HCT116 (cell line): ENCODE results near the gene CASP6. TPM values are rescaled to one million over a fixed set of nuclear protein-coding genes. Genes with fewer than 3 reads are reported as not detected.

Experiments
- ATAC-seq: fragments of 200-7000 bp; cut with Tn5 transposase; 2 replicates; pipeline ENCODE4 v1.9.1; 2020; ENCODE audit warnings: mild to moderate bottlenecking, moderate library complexity
- BruUV-seq: library from RNA; stranded (reverse); fragments of 400-500 nt; replicated peaks from 2 replicates; lab custom pipeline; 2021; lab: Mats Ljungman, UMichigan
- CTCF ChIA-PET: fragments of 300-600 bp; sonication (Branson Sonifier 250); formaldehyde crosslinking; loops from one replicate; lab custom pipeline; 2021; ENCODE audit warnings: antibody characterized with exemption; lab: Charles Lee
- POLR2A ChIA-PET: fragments of 300-600, 350-600 bp; sonication (Branson Sonifier 250); formaldehyde crosslinking; loops from one replicate; lab custom pipeline; 2021; ENCODE audit warnings: antibody characterized with exemption; lab: Charles Lee
- RAD21 ChIA-PET, 2 experiments: fragments of 300-600 bp; sonication (Branson Sonifier 250); formaldehyde crosslinking; loops; one replicate each; lab custom pipeline; 2023; ENCODE audit warnings: low total read pairs in 2 of 2; ENCODE audit not compliant: uncharacterized antibody in 2 of 2, unreplicated experiment in 2 of 2, low non-redundant PET in 1 of 2; lab: Charles Lee
- DNase-seq: peaks from one replicate; pipeline ENCODE4 v3.0.0-alpha.2; 2010; ENCODE audit warnings: low read depth, low spot score
- H2AFZ ChIP-seq: fragments of 200-600 bp; shearing (Covaris generic), sonication (generic); 2 replicates; pipeline ENCODE4 v1.6.1; 2017; ENCODE audit warnings: low read depth, mixed run types, mixed read lengths, antibody characterized with exemption, low read length; ENCODE audit not compliant: poor library complexity, severe bottlenecking
- H3K27ac ChIP-seq: 2 replicates; pipeline ENCODE4 v1.5.1; 2012; ENCODE audit warnings: low read depth, low read length
- H3K27me3 ChIP-seq: fragments of 200-600 bp; sonication (generic); 2 replicates; pipeline ENCODE4 v1.6.1; 2016; ENCODE audit warnings: mixed run types, low read length, mixed read lengths; ENCODE audit not compliant: insufficient read depth
- H3K36me3 ChIP-seq, 2 experiments: fragments of 200-500 bp in 1 of 2; fragments of 200-600 bp in 1 of 2; sonication (Bioruptor generic) in 1 of 2; sonication (generic) in 1 of 2; 2 replicates each; pipeline versions ENCODE4 v1.5.1 to v1.6.1; 2014 to 2016; ENCODE audit warnings: low read length in 2 of 2, inconsistent platforms in 1 of 2, mixed read lengths in 1 of 2, mixed run types in 1 of 2; ENCODE audit not compliant: insufficient read depth in 2 of 2, control insufficient read depth in 1 of 2
- H3K4me1 ChIP-seq, 2 experiments: fragments of 200-600 bp in 1 of 2; sonication (generic) in 1 of 2; 2 replicates each; pipeline versions ENCODE4 v1.5.1 to v1.6.1; 2012 to 2017; ENCODE audit warnings: low read length in 2 of 2, inconsistent platforms in 1 of 2, mild to moderate bottlenecking in 1 of 2, mixed read lengths in 1 of 2, mixed run types in 1 of 2, moderate library complexity in 1 of 2; ENCODE audit not compliant: insufficient read depth in 2 of 2, control insufficient read depth in 1 of 2
- H3K4me2 ChIP-seq: fragments of 200-600 bp; sonication (generic); 2 replicates; pipeline ENCODE4 v1.6.1; 2017; ENCODE audit warnings: mixed run types, low read length, mixed read lengths
- H3K4me3 ChIP-seq, 2 experiments: fragments of 200-600 bp in 1 of 2; sonication (generic) in 1 of 2; replicated peaks in 1 of 2; 2 replicates each; pipeline ENCODE4 v1.5.1; 2011 to 2016; ENCODE audit warnings: low read length in 2 of 2, control low read depth in 1 of 2, low read depth in 1 of 2, mild to moderate bottlenecking in 1 of 2, mixed read lengths in 1 of 2, mixed run types in 1 of 2
- H3K79me2 ChIP-seq: fragments of 200-600 bp; sonication (generic); 2 replicates; pipeline ENCODE4 v1.6.1; 2017; ENCODE audit warnings: mild to moderate bottlenecking, mixed run types, low read length, moderate library complexity, mixed read lengths; ENCODE audit not compliant: insufficient read depth
- H3K9ac ChIP-seq: fragments of 200-600 bp; sonication (generic); 2 replicates; pipeline ENCODE4 v1.6.1; 2016; ENCODE audit warnings: low read length, mixed read lengths
- H3K9me2 ChIP-seq: fragments of 200-600 bp; sonication (generic), shearing (Covaris generic); 2 replicates; pipeline ENCODE4 v1.6.1; 2017; ENCODE audit warnings: mixed run types, mild to moderate bottlenecking, moderate library complexity; ENCODE audit not compliant: insufficient read depth
- H3K9me3 ChIP-seq, 2 experiments: fragments of 200-500 bp in 1 of 2; fragments of 200-600 bp in 1 of 2; sonication (Bioruptor generic) in 1 of 2; sonication (generic) in 1 of 2; 2 replicates each; pipeline ENCODE4 v1.6.1; 2014 to 2017; ENCODE audit warnings: low read length in 2 of 2, mixed read lengths in 2 of 2, inconsistent platforms in 1 of 2, low read depth in 1 of 2, mild to moderate bottlenecking in 1 of 2, mixed run types in 1 of 2, moderate library complexity in 1 of 2; ENCODE audit not compliant: control insufficient read depth in 1 of 2, insufficient read depth in 1 of 2
- H4K20me1 ChIP-seq: fragments of 200-600 bp; sonication (generic), shearing (Covaris generic); 2 replicates; pipeline ENCODE4 v1.6.1; 2017; ENCODE audit warnings: mixed run types, mild to moderate bottlenecking, moderate library complexity; ENCODE audit not compliant: insufficient read depth
- ATF3 ChIP-seq: IDR thresholded peaks from 2 replicates; pipeline ENCODE4 v1.6.1; 2012
- CBX3 ChIP-seq: IDR thresholded peaks from 2 replicates; pipeline ENCODE4 v1.6.1; 2012; ENCODE audit warnings: low read depth
- CEBPB ChIP-seq: IDR thresholded peaks from 2 replicates; pipeline ENCODE4 v1.6.1; 2012; ENCODE audit warnings: low read depth
- ELF1 ChIP-seq: IDR thresholded peaks from 2 replicates; pipeline ENCODE4 v1.6.1; 2012; ENCODE audit warnings: low read depth, borderline replicate concordance
- EZH2 ChIP-seq: fragments of 200-600 bp; sonication (generic); IDR thresholded peaks from 2 replicates; pipeline ENCODE4 v1.6.1; 2017; ENCODE audit warnings: antibody characterized with exemption, mixed run types
- EZH2phosphoT487 ChIP-seq: fragments of 200-600 bp; IDR thresholded peaks from 2 replicates; pipeline ENCODE4 v1.6.1; 2018; ENCODE audit warnings: antibody characterized with exemption, borderline replicate concordance
- JUND ChIP-seq: IDR thresholded peaks from 2 replicates; pipeline ENCODE4 v1.6.1; 2012
- POLR2A ChIP-seq: IDR thresholded peaks from 2 replicates; pipeline ENCODE4 v1.7.0; 2011; ENCODE audit warnings: borderline replicate concordance; ENCODE audit not compliant: insufficient read depth, insufficient read length; ENCODE audit errors: extremely low read depth
- SIN3A ChIP-seq: IDR thresholded peaks from 2 replicates; pipeline ENCODE4 v1.6.1; 2012; ENCODE audit warnings: low read depth
- SRF ChIP-seq: IDR thresholded peaks from 2 replicates; pipeline ENCODE4 v1.6.1; 2012; ENCODE audit warnings: low read depth
- TCF7L2 ChIP-seq: IDR thresholded peaks from 2 replicates; pipeline ENCODE4 v1.7.0; 2011; ENCODE audit warnings: borderline replicate concordance, inconsistent platforms; ENCODE audit not compliant: insufficient read depth, insufficient read length; ENCODE audit errors: extremely low read depth
- YY1 ChIP-seq: IDR thresholded peaks from 2 replicates; pipeline ENCODE4 v1.6.1; 2011; ENCODE audit warnings: low read length, low read depth, moderate library complexity, mild to moderate bottlenecking; ENCODE audit not compliant: insufficient replicate concordance; ENCODE audit errors: extremely low read depth
- ZNF274 ChIP-seq: fragments of 200-500 bp; sonication (Bioruptor generic); IDR thresholded peaks from 2 replicates; pipeline ENCODE4 v1.6.1; 2014; ENCODE audit warnings: mild to moderate bottlenecking, low read depth, low read length, inconsistent platforms
- intact Hi-C: fragments of 100-400 bp; cut with micrococcal nuclease; formaldehyde crosslinking; loops from 2 replicates; pipeline ENCODE4 v1.10.0; 2022
- total RNA-seq: library from RNA; stranded (reverse); gene quantifications from one replicate; pipeline ENCODE4 v1.2.1, GENCODE V29; 2021; ENCODE audit not compliant: unreplicated experiment
- TF ChIP-seq, protein P1 (sequence below), 3 experiments: fragments of 200-600 bp in 1 of 3; sonication (generic) in 1 of 3; IDR thresholded peaks in 2 of 3; conservative IDR thresholded peaks in 1 of 3; 2 replicates each; pipeline ENCODE4 v1.5.1; 2012 to 2017; ENCODE audit warnings: low read depth in 2 of 3, low read length in 2 of 3, antibody characterized with exemption in 1 of 3, borderline replicate concordance in 1 of 3, control low read depth in 1 of 3, mild to moderate bottlenecking in 1 of 3, mixed read lengths in 1 of 3, mixed run types in 1 of 3, moderate library complexity in 1 of 3; ENCODE audit not compliant: insufficient read depth in 1 of 3
- TF ChIP-seq, protein P2 (sequence below): IDR thresholded peaks from 2 replicates; pipeline ENCODE4 v1.6.1; 2012

Gene CASP6
- total RNA-seq, 1 experiment from 2014 or later = 18.1 TPM

DNA sequence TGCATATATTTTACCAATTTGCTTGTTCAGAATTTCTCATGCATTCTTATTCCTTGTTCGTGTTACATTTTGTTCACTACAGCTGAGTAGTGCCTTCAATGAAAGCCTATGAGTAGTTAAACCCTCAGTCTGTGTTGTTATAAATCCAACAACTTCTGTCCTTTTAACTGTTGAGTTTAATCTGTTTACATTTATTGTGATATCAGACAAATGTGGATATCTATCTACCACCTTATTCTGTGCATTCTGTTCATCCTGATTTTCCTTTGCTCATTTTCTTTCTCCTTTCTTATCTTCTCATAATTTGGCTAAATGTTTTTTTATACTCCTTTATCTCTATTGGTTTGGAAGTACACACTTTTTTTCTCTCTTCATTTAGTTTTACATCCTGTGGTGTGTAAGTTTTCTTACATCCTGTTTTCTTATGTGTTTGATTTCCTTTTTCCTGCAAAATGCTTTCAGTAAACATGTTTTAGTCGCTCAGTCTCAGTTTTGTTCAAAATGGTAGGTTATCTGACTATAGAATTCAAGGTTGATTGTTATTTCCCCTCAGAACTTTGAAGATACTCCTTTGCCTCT is 54.2 kb downstream of the CASP6 start:
- Histone ChIP-seq H3K9ac (no peak overlapping the region), H3K4me1 (no peaks in the 10 kb centered on the region), H3K36me3 (no peaks in the 10 kb centered on the region), H3K79me2 (no peaks in the 10 kb centered on the region), H3K27me3 (no peaks in the 10 kb centered on the region), H3K4me3 (no peak overlapping the region), H2AFZ (no peak overlapping the region), H3K27ac (no peak overlapping the region), H3K9me3 (0 out of 4 replicates have a peak, but pooled peaks cover 0 to 3% of the 10 kb centered on the region in 2 experiments), H3K9me2 (no peaks in the 10 kb centered on the region), H4K20me1 (no peaks in the 10 kb centered on the region), H3K4me2 (no peak overlapping the region)
- CTCF ChIA-PET = no interaction called here
- intact Hi-C loops = no loop called here
- POLR2A ChIA-PET = no interaction called here
- BruUV-seq = no TSS peak
- no peak for DNase-seq
- ATAC-seq = no peak
- TF ChIP-seq ZNF274 (no peak), TCF7L2 (no peak), EZH2 (no peak), CEBPB (no peak), YY1 (no peak), SIN3A (no peak), SRF (no peak)
- RAD21 ChIA-PET = no interaction called here

GRCh38 chr4:109648266-109648996 is 54.8 kb downstream of the CASP6 start:
- H3K79me2 ChIP-seq = no peaks in the 10 kb centered on the region
- intact Hi-C loops = no loop called here
- ATAC-seq (no peak), DNase-seq (no peak)
- H3K4me3 ChIP-seq = no peak overlapping the region
- 0 out of 4 replicates have a peak, but pooled peaks cover 0 to 3% of the 10 kb centered on the region in 2 experiments for H3K9me3 ChIP-seq
- H3K27me3 ChIP-seq = no peaks in the 10 kb centered on the region
- H3K9me2 ChIP-seq = no peaks in the 10 kb centered on the region
- no peaks in the 10 kb centered on the region for H4K20me1 ChIP-seq
- no peak overlapping the region for H3K27ac ChIP-seq
- CTCF ChIA-PET = no interaction called here
- H3K4me2 ChIP-seq = no peak overlapping the region
- POLR2A ChIA-PET = no interaction called here
- no peak overlapping the region for H2AFZ ChIP-seq
- H3K9ac ChIP-seq = no peak overlapping the region
- H3K36me3 ChIP-seq = no peaks in the 10 kb centered on the region
- RAD21 ChIA-PET = no interaction called here
- H3K4me1 ChIP-seq = no peaks in the 10 kb centered on the region
- TF ChIP-seq CBX3 (no peak), ELF1 (no peak), YY1 (no peak), POLR2A (no peak), EZH2phosphoT487 (no peak), JUND (no peak), ATF3 (no peak)
- TF ChIP-seq, protein P1, sequence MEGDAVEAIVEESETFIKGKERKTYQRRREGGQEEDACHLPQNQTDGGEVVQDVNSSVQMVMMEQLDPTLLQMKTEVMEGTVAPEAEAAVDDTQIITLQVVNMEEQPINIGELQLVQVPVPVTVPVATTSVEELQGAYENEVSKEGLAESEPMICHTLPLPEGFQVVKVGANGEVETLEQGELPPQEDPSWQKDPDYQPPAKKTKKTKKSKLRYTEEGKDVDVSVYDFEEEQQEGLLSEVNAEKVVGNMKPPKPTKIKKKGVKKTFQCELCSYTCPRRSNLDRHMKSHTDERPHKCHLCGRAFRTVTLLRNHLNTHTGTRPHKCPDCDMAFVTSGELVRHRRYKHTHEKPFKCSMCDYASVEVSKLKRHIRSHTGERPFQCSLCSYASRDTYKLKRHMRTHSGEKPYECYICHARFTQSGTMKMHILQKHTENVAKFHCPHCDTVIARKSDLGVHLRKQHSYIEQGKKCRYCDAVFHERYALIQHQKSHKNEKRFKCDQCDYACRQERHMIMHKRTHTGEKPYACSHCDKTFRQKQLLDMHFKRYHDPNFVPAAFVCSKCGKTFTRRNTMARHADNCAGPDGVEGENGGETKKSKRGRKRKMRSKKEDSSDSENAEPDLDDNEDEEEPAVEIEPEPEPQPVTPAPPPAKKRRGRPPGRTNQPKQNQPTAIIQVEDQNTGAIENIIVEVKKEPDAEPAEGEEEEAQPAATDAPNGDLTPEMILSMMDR (IDR thresholded peaks at IDR 0.05 in 2 of 3, conservative IDR thresholded peaks at IDR 0.05 in 1 of 3; ENCODE audit: borderline replicate concordance in 1 of 3, insufficient read depth in 1 of 3, low read depth in 2 of 3, low read length in 2 of 3) = no peak
- TF ChIP-seq, protein P2, sequence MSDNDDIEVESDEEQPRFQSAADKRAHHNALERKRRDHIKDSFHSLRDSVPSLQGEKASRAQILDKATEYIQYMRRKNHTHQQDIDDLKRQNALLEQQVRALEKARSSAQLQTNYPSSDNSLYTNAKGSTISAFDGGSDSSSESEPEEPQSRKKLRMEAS = no peak
- no TSS peak for BruUV-seq
